ENCODE results near the gene SRP54. TPM values are rescaled to one million over a fixed set of nuclear protein-coding genes. Genes with fewer than 3 reads are reported as not detected.

Gene SRP54
- total RNA-seq, 1 donor: 78.4 TPM

Other genes with a start within 250 kb of the SRP54 start
- gene BAZ1A, start 107.6 kb upstream of the SRP54 start, total RNA-seq (ENCODE audit: low replicate concordance): 21.7 and 32.4 TPM in 2 replicates
- 37.4 and 39.0 TPM in 2 replicates for gene FAM177A1, start 63.3 kb downstream of the SRP54 start, total RNA-seq (ENCODE audit: low replicate concordance)
- 26.2 and 51.1 TPM in 2 replicates for gene PPP2R3C, start 139.0 kb downstream of the SRP54 start, total RNA-seq (ENCODE audit: low replicate concordance)
- 8.9 and 36.2 TPM in 2 replicates for gene PRORP, start 139.6 kb downstream of the SRP54 start, total RNA-seq (ENCODE audit: low replicate concordance)